ENCODE results near the gene METTL16. TPM values are rescaled to one million over a fixed set of nuclear protein-coding genes. Genes with fewer than 3 reads are reported as not detected.
A peak's percentile ranks its signal among the peaks of the same experiment; 100 is the strongest.

Gene METTL16
- total and polyA plus RNA-seq, 2 experiments from 2014 or later, result 40.1 to 80.8 TPM

GRCh38 chr17:2400877-2401425, 110.7 kb downstream of the METTL16 start, which contains the start of gene MNT:
MNT (minus strand) TSS chr17:2401060; CDS start chr17:2400712, 348 bp downstream.
- Histone ChIP-seq H4K20me1 (replicated peaks; ENCODE audit: insufficient read depth) (no peaks in the 10 kb centered on the region), H3K27me3 (ENCODE audit: insufficient read depth) (no peaks in the 10 kb centered on the region), H3K9me2 (ENCODE audit: insufficient read depth) (no peaks in the 10 kb centered on the region), H3K79me2 (replicated peaks; ENCODE audit: insufficient read depth) (peaks cover 22% of the 10 kb centered on the region), H3K4me1 (ENCODE audit: insufficient read depth) (peaks cover 28% of the 10 kb centered on the region), H3K4me2 (peak within 1 kb of the TSS; percentile 97), H3F3A (replicated peaks; ENCODE audit: low read depth) (peaks cover 17% of the 10 kb centered on the region), H2AFZ (0 out of 2 replicates have a peak within 1 kb of the TSS, but pooled peaks have one; percentile 66), H3K4me3 (peak within 1 kb of the TSS; percentile 83), H3K36me3 (ENCODE audit: insufficient read depth) (no peaks in the 10 kb centered on the region), H3K27ac (ENCODE audit: low read depth) (peak within 1 kb of the TSS; percentile 100)
- Mint-ChIP-seq H3K36me3 (ENCODE audit: low read depth) (no peaks in the 10 kb centered on the region), H3K27me3 (ENCODE audit: insufficient read depth, low read depth, poor library complexity) (peaks cover 24% of the 10 kb centered on the region), H3K4me1 (peaks cover 31% of the 10 kb centered on the region), H3K4me3 (peak within 1 kb of the TSS; percentile 96), H3K27ac (peak within 1 kb of the TSS; percentile 99), H3K9me3 (0 out of 3 replicates have a peak, but pooled peaks cover 2% of the 10 kb centered on the region)
- peak; percentile 14; the same call in 1 of the 2 replicates for TF ChIP-seq POLR2AphosphoS5 (IDR thresholded peaks at IDR 0.05; ENCODE audit: low read depth)
- TF ChIP-seq CREB1 (CRISPR knock-in tag; IDR thresholded peaks at IDR 0.05; ENCODE audit: low read depth), result peak; percentile 89
- no peak for TF ChIP-seq ZNF462 (CRISPR knock-in tag; IDR thresholded peaks at IDR 0.05)
- DNase-seq (ENCODE audit: low spot score) (peak; percentile 92), ATAC-seq (peak; percentile 15)

GRCh38 chr17:2400474-2400866, 111.2 kb downstream of the METTL16 start:
- H3K4me3 ChIP-seq, result peak overlapping the region; percentile 83
- H3F3A ChIP-seq (replicated peaks; ENCODE audit: low read depth), result peaks cover 18% of the 10 kb centered on the region
- H3K27ac ChIP-seq (ENCODE audit: low read depth), result peak overlapping the region; percentile 98
- DNase-seq (ENCODE audit: low spot score) (peak; percentile 83), ATAC-seq (peak; percentile 7)
- H3K9me2 ChIP-seq (ENCODE audit: insufficient read depth), result no peaks in the 10 kb centered on the region
- peaks cover 24% of the 10 kb centered on the region for H3K27me3 Mint-ChIP-seq (ENCODE audit: insufficient read depth, low read depth, poor library complexity)
- H3K9me3 Mint-ChIP-seq, result 0 out of 3 replicates have a peak, but pooled peaks cover 2% of the 10 kb centered on the region
- H3K4me3 Mint-ChIP-seq, result peak overlapping the region; percentile 96
- H2AFZ ChIP-seq, result no peak overlapping the region
- peaks cover 36% of the 10 kb centered on the region for H3K4me1 Mint-ChIP-seq
- peaks cover 30% of the 10 kb centered on the region for H3K4me1 ChIP-seq (ENCODE audit: insufficient read depth)
- H3K4me2 ChIP-seq, result peak overlapping the region; percentile 97
- H3K27ac Mint-ChIP-seq, result no peak overlapping the region
- no peaks in the 10 kb centered on the region for H4K20me1 ChIP-seq (replicated peaks; ENCODE audit: insufficient read depth)
- peaks cover 27% of the 10 kb centered on the region for H3K79me2 ChIP-seq (replicated peaks; ENCODE audit: insufficient read depth)
- H3K36me3 Mint-ChIP-seq (ENCODE audit: low read depth), result no peaks in the 10 kb centered on the region
- H3K27me3 ChIP-seq (ENCODE audit: insufficient read depth), result no peaks in the 10 kb centered on the region
- no peaks in the 10 kb centered on the region for H3K36me3 ChIP-seq (ENCODE audit: insufficient read depth)
- TF ChIP-seq ZNF462 (CRISPR knock-in tag; IDR thresholded peaks at IDR 0.05) (no peak), ZNF331 (CRISPR knock-in tag; IDR thresholded peaks at IDR 0.05; ENCODE audit: low read depth) (no peak), NANOG (IDR thresholded peaks at IDR 0.05; ENCODE audit: borderline replicate concordance) (no peak), CREB1 (CRISPR knock-in tag; IDR thresholded peaks at IDR 0.05; ENCODE audit: low read depth) (no peak; the same call in 1 of the 2 replicates)

All from GM23338 (cell line).